Measurements from ENCODE around the gene RASSF4.

Gene RASSF4

DNA sequence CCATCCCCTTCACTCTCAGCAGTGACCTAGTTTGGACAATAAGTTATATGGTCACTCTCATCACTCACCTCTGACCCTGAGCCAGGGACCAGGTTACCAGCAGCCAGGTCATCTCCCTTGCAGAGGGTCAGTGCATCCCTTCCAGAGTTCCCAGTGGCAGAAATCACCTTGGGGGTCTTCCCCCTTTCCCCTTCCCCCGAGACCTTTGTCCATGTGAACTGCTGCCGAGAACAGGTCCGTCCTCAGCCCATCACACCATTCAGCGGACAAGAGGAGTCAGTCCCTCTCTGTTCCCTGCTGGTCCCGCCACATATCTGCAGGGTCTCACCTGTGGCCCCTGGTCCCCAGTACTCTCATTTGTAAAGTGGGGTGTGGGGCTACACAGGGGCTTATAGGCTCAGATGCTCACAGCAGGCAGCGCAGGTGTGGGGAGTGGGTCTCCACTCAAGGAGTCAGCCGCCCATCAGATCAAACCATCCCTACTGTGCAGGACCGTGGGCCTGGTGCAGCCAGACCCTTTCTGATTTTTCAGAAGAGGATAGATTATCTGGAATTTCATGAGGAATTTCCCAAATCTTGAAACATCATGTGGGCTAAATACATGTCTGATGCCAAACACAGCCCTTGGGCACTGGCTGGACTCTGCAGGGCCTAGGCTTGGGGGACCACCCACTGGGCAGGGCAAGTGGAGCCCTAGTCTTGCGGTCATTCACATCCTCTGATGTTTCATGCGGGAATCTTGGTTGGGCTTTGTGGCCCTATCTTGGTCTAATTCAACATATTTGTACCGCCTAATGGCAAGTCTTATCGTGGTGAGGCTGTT, 12.5 kb downstream of the RASSF4 start:
- no peak for DNase-seq
- in situ Hi-C loops (cut with MboI; ENCODE audit: low pct_unique_long_range_greater_than_20kb, low sequenced_read_pairs) = no loop called here

DNA sequence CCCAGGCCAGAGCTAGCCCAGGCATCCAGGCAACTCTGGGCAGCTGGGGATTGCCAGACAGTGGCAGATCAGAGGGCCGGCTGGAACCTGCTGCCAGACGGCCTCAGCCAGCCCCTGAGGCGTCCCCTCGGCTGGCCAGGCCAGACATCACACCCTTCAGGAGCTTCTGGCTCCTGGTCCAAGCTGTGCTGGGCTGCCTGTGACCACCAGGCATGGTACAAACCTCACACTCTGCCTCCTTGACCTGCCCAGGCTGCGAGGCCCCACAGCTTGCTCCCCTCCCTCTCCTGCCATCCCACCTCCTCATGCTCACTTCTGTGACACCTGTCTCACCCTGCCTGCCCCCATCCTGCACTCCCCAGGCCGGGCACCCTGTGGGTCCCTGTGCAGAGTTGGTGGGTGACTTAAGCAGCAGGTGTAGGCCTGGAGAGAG, 13.3 kb downstream of the RASSF4 start:
- no peak for DNase-seq
- in situ Hi-C loops (cut with MboI; ENCODE audit: low pct_unique_long_range_greater_than_20kb, low sequenced_read_pairs) = no loop called here

- no peak for DNase-seq
- in situ Hi-C loops (cut with MboI; ENCODE audit: low pct_unique_long_range_greater_than_20kb, low sequenced_read_pairs) = no loop called here
Measured at GRCh38 chr10:44973323-44974081, 13.9 kb downstream of the RASSF4 start.

DNA sequence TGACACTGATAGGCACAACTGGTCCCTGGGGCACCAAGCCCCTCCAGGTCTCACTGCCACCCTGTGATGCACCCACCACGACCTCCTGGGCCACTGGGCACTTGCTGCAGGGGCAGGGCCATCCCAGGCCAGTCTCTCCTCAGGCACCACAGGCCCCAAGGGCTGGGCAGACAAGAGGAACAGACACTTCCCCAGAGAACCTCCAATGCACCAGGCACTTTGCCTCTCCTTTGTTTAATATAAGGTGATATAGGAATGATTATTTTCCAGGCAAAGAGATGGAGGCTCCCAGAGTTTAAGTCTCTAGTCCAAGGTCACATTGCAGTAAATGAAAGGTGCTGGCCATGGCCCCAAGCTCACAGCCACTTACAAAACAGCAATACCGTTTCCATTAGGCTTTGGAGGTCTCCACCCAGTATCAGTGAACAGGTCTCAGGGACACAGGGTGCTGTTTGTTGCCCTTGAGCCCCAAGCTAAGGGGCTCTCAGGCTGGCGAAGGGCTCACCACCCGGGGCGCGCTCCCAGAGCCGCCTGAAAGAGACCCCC, 14.6 kb downstream of the RASSF4 start:
- in situ Hi-C loops (cut with MboI; ENCODE audit: low pct_unique_long_range_greater_than_20kb, low sequenced_read_pairs) = no loop called here
- DNase-seq = no peak

DNA sequence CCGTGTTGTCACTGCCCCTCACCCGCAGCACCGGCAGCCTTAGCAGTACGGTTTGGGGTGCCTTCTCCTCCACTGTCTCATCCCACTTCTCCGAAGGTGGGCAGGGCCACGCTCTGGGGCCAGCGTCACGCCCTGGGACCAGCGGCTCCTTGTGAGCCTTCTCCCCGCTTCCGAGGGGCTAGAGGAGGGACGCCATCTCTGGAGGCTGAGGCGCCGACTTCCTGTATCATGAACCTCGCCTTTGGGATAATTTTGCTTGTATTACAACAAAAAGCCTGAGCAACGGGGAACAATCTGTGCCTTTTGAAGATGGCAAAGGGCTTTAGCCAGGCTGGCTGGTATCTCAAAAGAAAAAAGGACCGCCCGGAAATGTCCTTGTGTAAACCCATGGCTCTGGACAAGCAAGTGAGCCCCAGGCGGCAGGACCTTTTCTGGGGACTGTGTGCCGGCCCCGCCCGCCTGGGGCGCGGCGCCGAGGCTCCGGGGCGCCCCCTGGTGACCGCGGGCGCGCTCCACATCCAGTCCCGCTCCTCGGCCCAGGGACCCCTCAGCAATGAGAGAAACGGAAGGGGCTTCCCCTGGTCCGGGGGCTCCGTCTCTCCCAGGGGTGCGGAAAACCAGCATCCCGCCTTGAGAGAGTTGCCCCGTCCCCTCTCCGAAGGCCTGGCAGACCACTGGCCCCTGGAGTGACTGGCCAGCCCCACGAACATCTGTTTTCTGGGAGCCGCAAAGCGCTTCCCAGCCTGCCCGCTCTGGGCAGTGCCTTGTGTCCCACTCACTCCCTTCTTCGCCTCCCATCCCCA, 15.2 kb downstream of the RASSF4 start:
- in situ Hi-C loops (cut with MboI; ENCODE audit: low pct_unique_long_range_greater_than_20kb, low sequenced_read_pairs) = no loop called here
- DNase-seq = peak; percentile 74

DNA sequence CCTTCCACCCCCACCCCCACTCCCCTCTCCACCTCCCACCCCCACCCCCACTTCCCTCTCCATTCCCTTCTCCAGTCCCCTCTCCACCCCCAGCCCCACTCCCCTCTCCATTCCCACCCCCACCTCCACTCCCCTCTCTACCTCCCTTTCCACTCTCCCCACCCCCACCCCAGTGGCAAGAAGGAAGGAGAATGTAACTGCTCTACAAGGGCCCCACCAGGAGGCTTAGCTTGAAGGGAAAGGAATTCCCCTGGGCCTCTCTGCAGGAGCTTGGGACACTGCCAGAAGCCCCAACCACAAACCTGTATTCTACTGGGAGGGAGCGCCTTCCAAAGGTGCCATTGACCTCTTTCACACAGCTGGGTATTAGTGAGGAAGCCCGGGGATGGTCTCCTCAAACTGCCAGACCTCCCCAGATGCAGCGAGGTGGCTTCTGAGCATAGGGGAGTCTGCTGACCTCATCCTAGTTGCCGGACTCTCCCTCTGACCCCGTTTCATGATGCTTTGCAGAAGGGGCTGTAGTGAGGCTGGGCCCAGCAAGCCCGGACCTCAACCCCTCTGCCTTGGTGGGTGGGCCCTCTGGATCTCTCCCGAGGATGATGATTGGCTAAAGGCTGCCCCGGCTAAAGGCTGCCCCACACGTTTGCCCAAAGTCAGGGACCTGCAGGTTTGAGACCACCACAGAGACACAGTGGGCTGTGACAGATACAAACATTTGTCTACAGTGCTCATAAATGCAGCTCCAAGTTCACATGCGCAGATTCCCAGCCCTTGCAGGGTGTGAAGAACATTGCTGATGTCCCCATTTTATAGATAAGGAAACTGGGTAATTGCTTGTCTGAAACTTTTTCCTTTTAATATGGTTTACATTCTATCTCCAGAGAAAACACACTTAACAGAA, 16.1 kb downstream of the RASSF4 start:
- in situ Hi-C loops (cut with MboI; ENCODE audit: low pct_unique_long_range_greater_than_20kb, low sequenced_read_pairs) = no loop called here
- peak; percentile 53 for DNase-seq

- DNase-seq = no peak
- in situ Hi-C loops (cut with MboI; ENCODE audit: low pct_unique_long_range_greater_than_20kb, low sequenced_read_pairs) = no loop called here
Measured at GRCh38 chr10:44976352-44977198, 17.0 kb downstream of the RASSF4 start.

DNA sequence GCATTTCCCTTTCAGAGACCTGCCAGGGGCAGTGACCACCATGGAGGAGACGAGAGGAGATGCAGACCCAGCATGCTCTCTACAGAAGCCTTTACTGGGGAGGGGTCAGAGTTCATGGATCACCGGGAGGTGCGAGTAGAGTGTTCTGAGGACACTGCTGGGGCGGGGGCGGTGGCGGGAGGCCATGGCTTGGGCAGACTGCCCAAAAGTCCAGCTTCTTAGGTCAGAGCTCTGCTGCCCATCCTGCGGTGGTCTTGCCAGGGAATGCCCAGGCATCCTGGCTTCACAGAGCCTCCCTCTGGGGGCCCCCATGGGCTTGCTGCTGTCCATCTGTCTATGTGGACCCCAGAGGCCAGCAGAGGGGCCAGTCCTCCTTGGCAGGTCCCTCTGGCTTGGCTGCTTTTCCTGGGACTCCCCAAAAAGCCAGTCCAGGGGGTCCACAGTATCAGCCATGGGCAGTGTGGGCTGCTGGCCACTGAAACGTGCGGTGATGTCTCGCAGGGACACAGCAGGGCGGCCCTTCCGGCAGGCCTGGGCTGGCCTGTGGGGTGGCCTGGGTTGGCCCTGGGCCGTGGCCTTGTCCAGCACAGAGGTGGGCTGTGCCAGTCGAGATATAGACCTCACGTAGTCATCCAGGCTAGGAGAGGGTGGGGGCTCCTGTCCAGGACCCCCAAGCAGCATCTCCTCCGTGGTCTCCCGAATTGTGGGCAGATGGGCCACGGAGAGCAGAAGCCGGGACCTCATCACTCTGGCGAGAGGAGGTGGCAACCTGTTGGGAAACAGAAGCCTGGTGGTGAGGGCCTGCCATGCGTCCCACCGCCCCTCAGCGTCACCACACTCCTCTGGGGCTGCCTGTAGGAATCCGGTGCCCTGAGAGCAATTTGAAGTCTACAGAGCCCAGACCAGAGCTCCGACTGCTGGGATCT, 17.9 kb downstream of the RASSF4 start:
- no peak for DNase-seq

GRCh38 chr10:44978213-44978569, 18.6 kb downstream of the RASSF4 start:
- no peak for DNase-seq
- in situ Hi-C loops (cut with MboI; ENCODE audit: low pct_unique_long_range_greater_than_20kb, low sequenced_read_pairs) = no loop called here

More for the DNA sequence above, 17.9 kb downstream of the RASSF4 start:
- in situ Hi-C loops (cut with MboI; ENCODE audit: low pct_unique_long_range_greater_than_20kb, low sequenced_read_pairs) = no loop called here

DNA sequence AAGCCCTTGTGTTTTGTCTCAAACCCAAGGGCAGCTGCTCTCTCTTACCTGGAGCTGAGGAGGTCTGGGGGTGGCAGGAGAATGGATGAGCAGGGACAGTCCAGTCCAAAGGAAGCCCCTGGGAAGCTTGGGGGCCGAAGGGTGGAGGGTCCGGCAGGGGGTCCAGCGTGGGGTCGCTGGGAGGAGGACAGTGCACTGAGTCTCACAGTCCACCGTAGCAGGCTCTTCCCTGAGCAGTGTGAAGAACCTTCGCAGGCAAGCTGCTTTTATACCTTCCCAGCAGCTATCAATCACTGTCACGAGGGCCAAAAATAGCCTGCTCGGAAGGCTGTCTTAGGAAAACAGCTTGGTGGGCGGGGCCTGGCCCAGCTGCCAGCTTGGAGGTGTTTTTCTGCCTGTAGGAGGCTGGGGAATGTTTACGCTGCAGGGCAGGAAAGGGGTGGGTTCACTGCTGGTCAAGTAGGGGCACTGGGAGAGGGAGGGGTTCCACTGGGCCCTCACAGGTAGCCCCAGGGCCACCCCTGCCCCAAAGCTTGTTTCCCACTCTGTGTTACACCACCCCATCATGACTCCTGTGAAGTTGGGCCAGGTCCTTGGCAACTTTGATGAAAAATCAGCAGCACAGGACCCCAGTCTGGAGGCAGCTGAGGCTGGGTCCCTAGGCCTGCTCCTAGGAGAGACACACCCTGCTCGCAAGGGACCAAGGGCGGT, 19.1 kb downstream of the RASSF4 start, which contains the start of gene DEPP1:
TSS of gene DEPP1 (minus strand) at position 240 of the 711 bp plus-strand sequence. CDS start 779 bp downstream, outside the sequence.
- in situ Hi-C loops (cut with MboI; ENCODE audit: low pct_unique_long_range_greater_than_20kb, low sequenced_read_pairs) = no loop called here
- DNase-seq = peak; percentile 92

DNA sequence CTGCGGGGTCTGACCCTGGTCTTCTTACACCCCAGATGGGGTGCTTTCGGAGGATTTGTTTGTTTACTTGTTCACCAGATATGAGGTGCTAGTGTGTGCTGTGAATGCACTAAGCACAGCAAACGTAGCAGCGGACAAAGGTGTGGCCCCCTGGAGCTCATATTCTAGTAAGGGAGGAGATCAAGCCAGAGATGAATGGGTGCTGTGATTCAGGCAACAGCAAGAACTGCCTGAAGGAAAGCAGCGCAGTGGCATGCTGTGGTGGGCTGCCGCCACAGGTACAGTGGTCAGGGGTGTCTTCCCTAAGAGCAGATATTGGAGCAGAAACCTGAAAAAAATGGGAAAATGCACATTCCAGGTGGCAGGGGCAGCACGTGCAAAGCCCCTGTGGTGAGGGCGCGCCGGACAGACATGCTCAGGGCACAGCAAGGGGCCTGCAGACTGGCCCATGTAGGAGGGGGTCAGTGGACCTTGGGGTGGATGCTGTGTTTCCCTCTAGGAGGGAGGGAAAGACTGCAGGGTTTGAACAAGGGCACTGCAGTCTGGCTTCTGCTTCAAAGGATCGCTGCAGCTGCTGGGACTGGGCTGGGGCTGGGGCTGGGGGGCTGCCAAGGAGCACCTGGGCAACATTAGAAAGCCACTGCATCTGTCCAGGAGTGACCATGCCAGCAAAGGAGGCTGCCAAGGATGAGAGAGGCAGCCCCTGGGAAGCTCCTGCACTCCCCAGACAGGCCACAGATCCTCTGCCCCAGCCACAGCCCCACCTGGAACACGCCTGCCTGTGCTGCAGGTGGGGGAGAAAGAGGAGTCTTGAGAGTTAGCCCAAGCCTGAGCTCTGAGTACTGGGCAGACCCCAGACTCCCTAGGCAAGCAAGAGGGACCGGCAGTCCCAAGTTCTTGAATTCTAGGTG, 19.9 kb downstream of the RASSF4 start:
- no peak for DNase-seq
- in situ Hi-C loops (cut with MboI; ENCODE audit: low pct_unique_long_range_greater_than_20kb, low sequenced_read_pairs) = no loop called here

- DNase-seq = no peak
- in situ Hi-C loops (cut with MboI; ENCODE audit: low pct_unique_long_range_greater_than_20kb, low sequenced_read_pairs) = no loop called here
Measured at GRCh38 chr10:44980309-44981171, 20.9 kb downstream of the RASSF4 start.

- peak; percentile 32 for DNase-seq
Measured at GRCh38 chr10:44981172-44982113, 21.8 kb downstream of the RASSF4 start.

More at GRCh38 chr10:44981172-44982113, 21.8 kb downstream of the RASSF4 start:
- in situ Hi-C loops (cut with MboI; ENCODE audit: low pct_unique_long_range_greater_than_20kb, low sequenced_read_pairs) = no loop called here
